IPS DF 4.7 (cell line): ENCODE results near the gene TPP2.

Source experiments
- DNase-seq: peaks from one replicate; pipeline ENCODE4 v3.0.0-alpha.2; 2013; ENCODE audit warnings: low spot score; ENCODE audit errors: extremely low read depth

TPP2 gene

DNA sequence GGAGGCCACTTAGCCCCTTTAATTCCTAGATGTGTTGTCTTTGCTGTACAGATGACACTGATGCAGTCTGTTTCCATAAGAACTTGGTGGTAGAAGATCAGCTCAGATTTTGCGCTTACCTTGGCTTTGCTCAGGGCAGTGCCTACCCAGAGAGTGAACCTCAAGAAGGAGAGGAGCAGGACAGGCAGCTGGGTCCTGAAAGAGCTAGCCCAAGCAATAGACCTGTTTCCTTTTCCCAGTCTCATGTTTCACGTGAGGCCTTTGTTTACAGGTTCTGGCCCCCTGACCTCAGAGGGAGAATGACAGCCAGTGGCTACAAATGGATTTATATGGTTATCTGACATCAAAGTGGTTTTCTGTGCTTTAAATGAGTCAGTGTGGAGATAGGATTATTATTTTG, 58.0 kb downstream of the TPP2 start:
- DNase-seq = no peak

DNA sequence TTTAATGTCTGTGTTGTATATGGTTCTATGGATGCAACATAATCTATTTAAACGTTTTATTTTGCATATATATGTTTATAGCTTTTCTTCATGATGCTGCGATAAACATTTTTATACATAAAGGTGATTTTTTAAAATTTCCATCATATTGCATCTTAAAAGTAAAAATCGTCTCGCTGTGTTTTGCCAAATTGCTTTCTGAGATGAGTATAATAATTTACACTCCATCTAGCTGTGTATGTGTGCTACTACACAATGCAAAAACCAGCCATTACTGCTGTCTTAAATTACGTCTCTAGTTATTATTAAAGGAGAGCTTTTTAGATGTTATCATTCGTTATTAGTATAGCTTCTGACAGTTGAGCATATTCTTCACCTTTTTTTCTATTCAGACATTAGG, 60.8 kb downstream of the TPP2 start:
- DNase-seq = no peak

DNA sequence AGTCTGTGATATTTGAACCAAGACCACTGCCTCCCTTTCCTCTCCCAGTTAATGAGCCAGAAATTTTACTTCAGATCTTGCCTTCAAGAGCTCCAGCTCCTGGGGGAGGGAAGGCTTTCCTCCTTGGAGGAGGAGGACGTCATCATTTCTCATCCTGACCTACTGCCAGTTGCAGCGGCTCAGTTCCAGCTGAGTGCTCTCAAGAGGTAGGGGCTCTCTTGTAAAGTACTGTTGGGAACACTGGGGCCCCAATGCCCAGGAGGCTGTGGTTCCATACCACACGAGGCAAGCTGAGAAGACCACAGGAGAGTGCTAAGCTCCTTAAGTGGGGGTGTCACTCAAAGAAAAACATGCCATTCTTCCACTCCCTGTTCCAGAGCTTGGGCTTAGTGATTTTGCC, 61.9 kb downstream of the TPP2 start:
- DNase-seq = no peak

DNA sequence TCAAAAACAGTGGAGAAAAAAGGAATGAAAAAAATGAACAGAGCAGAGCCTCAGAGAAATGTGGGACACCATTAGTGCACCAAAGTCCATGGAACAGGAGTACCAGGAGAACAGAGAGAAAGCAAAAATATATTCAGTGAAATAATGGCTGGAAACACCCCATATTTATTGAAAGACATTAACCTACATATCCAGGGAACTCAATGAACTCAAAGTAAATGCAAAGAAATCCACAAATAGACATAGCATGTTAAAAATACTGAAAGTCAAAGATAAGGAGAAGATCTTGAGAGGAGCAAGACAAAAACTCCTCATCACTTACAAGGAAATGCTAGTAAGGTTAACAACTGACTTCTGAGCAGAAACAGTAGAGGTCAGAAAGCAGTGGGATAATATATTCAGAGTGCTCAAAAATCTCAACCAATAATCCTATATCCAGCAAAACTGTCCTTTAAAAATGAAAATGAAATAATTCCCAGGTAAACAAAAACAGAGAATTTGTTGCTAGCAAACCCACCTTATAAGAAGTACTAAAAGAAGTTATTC, 62.5 kb downstream of the TPP2 start:
- no peak for DNase-seq

DNA sequence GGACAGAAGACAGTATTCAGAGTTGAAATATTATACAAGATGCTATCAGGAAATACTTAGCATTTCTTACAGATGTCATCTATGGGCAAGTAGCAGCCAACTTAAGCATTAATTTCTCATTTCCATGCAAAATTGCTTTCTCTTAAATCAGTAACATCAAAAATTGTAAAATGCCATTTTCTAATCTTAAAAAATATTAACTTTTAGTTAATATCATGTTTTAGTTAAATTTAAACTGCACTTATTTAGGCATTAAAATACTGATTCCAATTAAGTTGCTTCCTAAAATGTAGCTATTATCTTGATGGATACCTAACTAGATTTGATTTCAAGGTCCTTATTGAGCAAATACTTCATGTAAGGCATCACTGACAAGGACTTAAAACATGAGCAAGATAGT, 70.2 kb downstream of the TPP2 start:
- no peak for DNase-seq

DNA sequence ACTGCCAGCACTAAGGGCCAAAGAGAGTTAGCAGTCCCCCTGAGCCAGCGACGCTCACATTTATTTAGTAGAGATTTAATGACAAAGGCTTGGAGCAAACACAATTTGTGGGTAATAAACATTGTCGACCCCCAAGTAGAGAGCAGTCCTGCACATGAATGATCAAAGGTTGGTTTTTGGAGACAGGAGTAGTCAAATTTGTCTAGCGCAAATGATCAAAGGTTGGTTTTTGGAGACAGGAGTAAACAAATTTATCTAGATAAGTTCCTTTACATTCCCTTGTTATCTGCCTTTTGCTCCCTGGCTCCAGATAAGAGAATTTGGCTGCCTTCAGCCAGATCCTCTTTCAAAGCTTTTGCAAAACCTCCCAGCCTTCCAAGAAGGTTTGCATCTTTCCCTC, 71.1 kb downstream of the TPP2 start:
- DNase-seq = no peak

DNA sequence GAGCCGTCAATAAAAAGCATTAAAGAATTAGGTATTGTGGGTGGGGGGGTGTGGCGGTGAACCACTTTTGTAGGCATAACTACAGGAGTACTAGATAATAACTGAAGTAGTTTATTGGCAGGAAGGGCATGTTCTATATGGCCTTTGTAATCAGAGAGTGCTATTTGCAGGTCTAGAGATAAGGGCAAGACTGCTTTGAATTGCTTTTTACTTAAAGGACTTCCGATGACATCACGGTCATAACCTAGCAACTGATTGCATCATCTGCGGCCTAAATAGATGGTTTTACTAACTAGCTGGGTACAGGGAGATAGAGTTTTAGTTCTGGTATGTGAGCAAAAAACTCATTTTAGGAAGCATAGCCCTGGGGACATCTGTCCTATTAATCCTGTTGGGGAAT, 73.3 kb downstream of the TPP2 start:
- DNase-seq = no peak

DNA sequence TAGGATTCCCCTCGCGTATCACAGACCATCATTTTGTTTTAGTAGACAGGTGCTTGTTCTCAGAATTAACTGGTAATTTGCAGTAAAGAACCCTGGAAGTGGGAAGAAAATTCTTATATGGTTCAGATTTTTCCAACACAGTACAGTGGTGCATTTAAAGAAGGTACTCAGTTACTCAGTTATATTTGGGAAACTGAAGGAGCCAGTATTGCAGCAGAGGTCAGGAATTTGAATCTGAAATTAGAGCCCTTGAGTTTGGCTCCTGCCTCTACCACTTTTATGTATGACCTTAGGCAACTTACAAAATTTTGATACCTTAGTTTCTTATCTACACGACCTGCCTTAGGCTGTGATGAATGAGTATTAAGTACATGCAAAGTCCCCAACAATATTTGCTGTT, 78.3 kb downstream of the TPP2 start:
- DNase-seq = no peak

DNA sequence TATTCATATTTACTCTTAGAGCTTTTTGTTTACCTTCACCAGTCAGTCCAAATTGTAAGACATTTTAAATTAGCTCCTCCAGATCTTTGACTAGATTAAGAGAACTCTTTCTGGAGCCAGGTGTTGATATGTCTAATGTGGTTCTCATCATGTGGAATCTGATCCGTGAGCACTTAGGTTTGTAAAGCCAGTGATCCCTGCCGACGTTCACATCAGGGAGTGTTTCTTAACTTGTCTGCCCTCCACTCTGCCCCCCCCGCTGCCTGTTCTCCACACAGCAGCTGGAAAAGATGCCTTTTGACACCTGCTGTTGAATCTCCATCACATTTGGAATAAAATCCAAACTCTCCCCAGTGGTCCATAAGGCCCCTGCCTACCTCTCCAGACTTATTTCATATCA, 80.3 kb downstream of the TPP2 start:
- no peak for DNase-seq

DNA sequence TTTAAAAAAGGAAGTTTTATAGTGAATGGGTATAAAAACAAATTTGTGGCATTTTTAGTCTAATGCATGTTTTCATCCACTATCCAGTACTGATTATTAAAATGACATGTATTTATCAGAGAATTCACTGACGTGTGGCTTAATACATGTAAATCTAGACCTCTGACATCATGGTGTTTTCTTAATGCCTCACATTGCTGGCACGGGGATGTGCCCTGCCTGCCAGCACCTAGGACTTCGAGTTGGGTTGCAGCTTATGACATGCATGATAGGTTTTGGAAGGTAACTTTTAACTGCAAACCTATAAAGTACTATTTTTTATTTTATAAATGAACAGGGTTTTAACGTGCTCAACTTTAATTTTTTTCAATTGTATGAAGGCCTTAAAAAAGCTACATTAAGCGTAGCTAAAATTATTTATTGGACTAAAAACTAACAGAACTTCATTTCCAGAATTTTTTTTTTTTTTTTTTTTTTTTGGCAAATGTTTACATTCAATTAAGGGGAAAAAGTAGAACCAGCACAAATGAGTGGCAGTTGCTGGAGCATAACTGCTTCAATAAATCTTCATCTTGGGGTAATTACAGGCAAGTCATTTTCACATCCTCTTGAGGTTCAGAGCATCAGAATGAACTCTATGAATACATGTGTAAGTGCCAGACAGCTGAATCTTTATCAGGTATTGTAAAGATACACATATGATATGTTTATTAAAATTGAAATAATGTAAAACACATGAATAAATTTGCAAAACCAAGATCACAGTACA, 81.7 kb downstream of the TPP2 start:
- DNase-seq = no peak

DNA sequence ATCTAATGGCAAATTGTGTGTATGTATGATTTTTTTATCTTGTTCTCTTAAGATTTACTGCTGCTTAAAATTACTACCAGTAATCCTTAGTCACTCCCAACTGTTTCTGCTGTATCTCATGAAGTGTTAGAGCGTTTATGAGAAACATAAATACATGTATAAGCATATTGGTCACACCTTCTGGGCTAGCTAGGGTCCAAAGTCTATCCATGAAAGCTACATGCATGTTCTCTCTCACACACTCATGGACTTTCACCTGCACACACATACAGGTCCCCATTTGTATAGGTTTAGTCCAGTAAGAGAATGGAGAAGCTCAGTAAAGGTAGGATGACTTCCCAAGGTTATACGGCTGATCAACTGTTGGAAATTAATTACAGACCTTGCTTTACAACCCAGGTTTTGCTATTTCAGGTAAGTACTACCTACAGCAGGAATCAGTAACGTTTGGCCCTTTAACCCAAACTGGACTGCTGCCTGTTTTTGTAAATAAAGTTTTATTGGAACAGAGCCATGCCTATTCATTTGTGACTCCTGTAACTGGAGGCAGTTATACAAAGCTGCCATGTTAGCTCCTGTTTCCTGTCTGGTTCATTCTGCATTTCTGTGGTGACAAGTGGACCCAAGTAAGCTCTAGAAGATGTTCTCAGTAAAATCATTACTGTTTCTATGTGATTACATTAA, 82.8 kb downstream of the TPP2 start:
- no peak for DNase-seq

DNA sequence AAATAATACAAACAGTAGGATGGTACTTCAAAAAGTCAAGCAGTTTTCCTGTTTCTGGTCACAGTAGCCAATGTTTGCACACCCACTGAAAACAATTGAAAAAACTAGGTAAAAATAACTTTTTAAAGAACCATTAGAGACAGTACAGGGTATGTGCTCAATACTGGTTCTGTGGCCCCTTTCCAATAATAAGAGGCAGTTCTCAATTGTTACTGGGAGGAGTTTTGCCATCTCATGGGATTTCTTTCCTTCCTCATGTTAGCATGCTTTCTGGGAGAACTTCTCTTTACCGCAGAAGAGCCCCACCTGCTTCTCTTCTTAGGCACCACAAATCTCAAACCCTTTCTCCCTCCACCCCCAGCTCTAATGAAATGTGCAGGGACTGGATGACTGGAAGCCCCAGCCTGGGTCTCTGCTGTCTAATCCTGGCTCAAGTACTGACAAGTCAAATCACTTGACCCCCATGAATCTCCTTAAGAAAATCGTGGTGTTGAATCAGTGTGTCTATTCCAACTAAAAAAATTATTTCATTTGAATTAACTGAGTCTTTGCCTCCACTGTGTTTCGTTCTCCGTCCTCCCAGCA, 83.4 kb downstream of the TPP2 start:
- DNase-seq = no peak

DNA sequence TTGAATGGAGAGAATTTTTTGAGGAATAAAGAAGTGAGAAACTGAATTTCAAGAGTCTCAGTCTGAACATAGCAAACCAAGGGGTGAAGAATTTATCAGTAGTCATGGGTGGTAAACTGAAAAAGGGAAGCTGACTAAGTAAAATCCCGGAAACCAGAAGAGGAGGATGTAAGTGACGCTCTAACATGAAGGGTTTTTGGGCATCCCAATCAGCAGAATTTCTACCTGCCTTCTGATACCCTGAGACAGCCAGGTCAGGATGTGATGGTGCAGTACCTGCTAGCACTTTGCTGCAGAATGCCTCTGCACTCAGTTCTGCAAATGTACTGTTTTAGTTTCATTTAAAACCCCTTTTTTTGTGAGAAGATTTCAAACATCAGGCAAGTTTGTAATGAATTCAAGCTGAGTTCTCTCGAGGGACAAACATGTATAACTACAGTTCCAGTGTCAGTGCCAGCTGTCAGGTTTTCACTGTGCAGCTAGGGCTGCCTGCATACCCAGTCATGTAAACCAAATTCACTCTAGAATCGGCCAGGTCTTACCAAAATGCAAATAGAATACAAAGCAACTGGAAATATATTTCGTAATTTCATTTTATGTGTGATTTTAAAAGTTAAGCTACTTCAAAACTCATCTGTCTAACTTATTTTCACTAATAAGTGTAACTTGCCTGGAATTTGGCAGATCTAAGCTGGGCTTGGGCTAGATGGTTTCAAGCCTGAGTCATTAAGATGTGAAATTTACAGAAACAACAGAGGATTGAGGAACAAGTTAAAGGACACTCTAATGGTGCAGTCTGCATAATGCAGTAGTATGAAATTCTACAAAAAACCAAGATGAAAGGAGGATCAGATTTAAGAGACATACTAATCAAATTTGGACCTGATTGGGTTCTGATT, 84.3 kb downstream of the TPP2 start:
- no peak for DNase-seq

DNA sequence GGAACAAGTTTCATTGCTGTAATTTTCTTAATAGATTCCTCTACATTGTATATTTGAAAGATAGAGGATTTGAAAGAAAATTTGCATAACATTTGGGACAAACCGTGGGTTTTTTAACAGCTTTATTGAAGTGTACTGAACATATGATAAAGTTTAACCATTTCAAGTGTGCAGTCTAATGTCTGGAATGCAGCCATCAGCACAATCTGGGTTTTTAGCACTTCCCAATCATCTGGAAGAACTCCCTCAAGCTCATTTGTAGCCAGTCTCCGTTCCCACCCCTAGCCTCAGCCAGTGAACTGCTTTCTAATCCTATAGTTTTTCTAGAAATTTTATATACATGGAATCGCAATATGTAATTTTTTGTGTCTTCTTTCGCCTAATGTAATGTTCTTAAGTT, 85.4 kb downstream of the TPP2 start:
- no peak for DNase-seq

DNA sequence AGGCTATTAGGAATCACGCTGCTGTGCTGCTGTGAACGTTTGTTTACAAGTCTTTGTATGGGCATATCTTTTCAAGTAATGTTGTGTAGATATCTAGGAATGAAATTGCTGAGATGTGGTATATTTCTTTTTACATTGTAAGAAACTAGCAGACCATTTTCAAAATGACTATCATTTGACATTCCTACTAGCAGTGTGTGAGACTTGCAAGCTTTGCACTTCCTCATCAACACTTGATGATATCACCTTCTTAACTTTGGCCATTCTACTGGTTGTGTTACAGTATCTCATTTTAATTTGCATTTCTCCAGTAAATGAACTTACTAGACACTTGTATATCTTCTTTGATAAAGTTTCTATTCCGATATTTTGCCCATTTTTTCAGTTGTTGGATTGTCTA, 85.9 kb downstream of the TPP2 start:
- DNase-seq = no peak

DNA sequence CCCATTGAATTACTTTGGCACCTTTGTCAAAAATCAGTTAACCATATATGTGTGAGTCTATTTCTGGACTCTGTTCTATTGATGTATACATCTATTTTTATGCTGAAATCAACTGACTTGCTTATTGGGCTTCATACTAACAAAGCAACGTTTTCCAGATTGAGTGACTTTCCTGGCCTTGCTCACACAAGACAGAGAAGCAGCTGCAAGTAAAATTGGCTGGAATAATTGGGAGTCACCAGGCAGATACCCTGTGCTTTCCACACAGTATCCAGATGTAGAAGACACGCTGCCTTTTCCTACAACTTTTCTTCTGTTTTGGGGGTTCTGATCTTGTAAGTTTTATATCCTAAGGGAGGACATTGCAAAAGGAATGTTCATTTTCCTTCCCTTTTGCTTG, 86.9 kb downstream of the TPP2 start:
- no peak for DNase-seq

DNA sequence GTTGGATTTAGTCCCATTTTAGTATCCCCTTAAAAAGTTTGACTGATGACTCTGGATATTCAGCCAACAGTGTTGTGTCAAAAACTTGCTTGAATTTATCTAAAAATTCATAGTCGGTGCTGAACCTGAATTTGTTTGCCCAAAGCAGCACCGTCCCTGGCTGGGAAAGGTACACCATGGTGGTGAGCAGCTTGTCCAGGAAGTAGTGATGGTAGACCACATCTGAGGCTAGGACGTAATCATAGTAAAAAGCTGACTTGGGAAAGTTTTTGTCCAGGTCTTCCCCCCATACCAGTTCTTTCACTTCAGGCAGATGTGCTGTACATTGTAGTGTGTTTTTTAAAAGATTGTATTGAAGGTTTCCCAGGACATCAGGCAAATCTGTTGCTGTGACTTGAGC, 89.2 kb downstream of the TPP2 start:
- DNase-seq = no peak

DNA sequence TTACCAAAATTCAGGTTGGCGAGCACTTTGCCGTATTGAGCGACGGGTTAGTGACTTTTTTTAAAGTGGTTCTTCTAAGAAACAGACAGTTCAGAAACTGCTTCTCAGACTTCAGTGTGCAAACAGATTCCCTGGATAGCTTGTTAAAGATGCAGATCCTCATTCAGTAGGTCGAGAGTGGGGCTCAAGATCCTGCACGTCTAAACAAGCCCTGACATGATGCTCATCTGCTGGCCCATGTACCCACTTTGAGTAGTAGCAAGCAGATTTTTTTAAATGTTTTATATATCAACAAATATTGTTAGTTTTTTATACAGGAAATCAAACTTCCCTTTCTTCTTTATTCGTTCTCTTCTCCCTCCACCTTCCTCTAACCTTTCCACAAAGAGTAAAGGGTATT, 90.7 kb downstream of the TPP2 start:
- DNase-seq = no peak

DNA sequence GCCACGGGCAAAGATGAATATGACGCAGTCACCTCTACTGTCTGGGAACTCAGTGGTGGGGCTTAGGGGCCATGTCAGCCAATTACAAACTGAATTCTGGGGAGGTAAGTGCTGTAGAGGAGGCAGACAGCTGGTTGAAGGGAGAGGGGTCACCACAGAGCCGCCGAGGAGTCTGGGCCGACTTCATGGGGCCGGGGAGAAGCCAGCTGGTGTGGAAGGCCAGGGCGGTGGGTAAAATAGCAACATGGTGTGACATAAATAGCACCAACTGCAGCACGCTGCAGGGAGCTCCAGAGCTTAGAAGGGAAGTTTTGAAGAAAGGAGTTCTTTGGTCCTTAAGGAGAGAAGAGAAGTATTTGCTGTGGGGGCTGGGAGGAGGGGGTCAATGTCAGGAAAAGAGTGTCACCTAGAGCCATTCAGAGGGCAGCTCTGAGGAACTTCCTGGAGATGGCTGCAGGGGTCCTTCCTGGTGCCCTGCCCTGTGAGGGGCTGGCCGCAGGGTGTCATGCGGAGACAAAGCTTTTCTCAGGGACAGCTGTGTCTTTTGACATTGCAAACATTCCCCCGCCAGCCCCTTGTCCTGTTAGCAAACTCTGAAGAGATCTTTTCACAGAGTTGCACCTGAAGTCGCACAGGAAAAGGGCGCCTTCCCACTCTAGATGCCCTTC, 91.7 kb downstream of the TPP2 start:
- DNase-seq = no peak

DNA sequence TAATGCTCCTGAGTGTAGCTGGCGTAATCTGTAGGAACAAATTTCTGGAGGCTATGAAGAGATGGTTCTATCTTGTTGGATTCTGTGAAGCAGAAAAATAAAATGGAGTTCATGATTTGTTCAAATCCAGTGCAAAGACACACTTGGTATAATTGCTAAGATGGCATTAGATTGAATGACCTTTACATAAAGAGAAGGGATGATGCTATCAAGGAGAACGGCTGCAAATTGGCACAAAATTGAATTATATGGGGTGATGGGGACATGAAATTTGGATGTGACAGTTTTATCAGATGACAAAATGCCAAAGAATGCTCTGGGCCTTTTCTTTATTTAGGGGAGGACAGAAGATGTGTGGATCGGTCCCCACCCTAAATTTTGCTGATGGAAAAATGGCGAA, 94.1 kb downstream of the TPP2 start:
- no peak for DNase-seq

DNA sequence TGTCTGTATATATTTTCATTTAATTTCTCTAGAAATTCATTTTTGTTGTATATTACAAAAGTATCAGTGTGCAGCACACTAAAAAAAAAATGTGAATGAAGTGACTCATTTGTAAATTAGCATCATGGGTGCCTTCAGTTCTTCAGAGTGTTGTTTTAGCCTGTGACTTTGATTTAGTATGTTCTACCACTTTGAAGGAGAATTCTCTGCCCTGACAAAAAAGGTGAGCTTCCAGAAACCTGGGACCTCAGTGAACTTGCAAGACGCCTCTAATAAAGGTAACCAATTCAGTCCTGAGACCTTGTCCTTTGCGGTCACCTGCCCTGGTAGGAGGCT, 95.7 kb downstream of the TPP2 start:
- DNase-seq = no peak
